H1 (cell line): ENCODE measurements around the gene TRIM14. TPM values are rescaled to one million over a fixed set of nuclear protein-coding genes. Genes with fewer than 3 reads are reported as not detected.

Experiments
- CBX8 ChIP-seq: fragments of 300-800, 300-1000 bp; sonication (generic); IDR thresholded peaks from 2 replicates; pipeline ENCODE4 v1.7.1; 2016; ENCODE audit warnings: low read depth, low read length, borderline replicate concordance
- HDAC6 ChIP-seq: IDR thresholded peaks from one replicate; pipeline ENCODE4 v1.7.1; 2012; ENCODE audit warnings: low read depth, mild to moderate bottlenecking, inconsistent platforms, low read length, moderate library complexity
- RBBP5 ChIP-seq: IDR thresholded peaks from 2 replicates; pipeline ENCODE4 v1.7.1; 2012; ENCODE audit warnings: low read depth, mild to moderate bottlenecking, inconsistent platforms, low read length, moderate library complexity, borderline replicate concordance
- SP1 ChIP-seq: IDR thresholded peaks from 2 replicates; pipeline ENCODE4 v1.6.1; 2011; ENCODE audit warnings: low read depth, low read length
- TAF7 ChIP-seq: optimal IDR thresholded peaks from 2 replicates; pipeline ENCODE3; 2011; ENCODE audit warnings: low read depth, mild to moderate bottlenecking, inconsistent platforms, low read length, moderate library complexity, borderline replicate concordance
- TBP ChIP-seq: IDR thresholded peaks from 2 replicates; pipeline ENCODE4 v1.6.1; 2011; ENCODE audit warnings: low read depth, low read length, improper control_type of control experiment
- TEAD4 ChIP-seq: IDR thresholded peaks from 2 replicates; pipeline ENCODE4 v1.6.1; 2012; ENCODE audit warnings: low read depth, low read length, inconsistent platforms, mixed read lengths
- polyA plus RNA-seq, 7 experiments: library from polyadenylated mRNA; depleted of rRNA in 3 of 7; stranded (reverse) in 5 of 7; unstranded in 2 of 7; fragments of >200 nt in 5 of 7; fragments of 200-250 nt in 2 of 7; gene quantifications; 1 replicate in 5 of 7; 2 replicates in 1 of 7; 4 replicates in 1 of 7; pipeline versions ENCODE4 v1.2.1 to v1.2.3, GENCODE V29; 2011 to 2013; ENCODE audit warnings: missing spikeins in 2 of 7, mixed read lengths in 2 of 7
- total RNA-seq: library from RNA; stranded (reverse); fragmentation: NEBNext Ultra II Directional; extraction: Animal tissue kit (Norgen Biotek cat#: 25700); gene quantifications from 2 replicates; pipeline ENCODE4 v1.2.1, GENCODE V29; 2021

The TRIM14 gene
- total and polyA plus RNA-seq, 2 of the 8 experiments (the other 6 are each of a cell fraction or from before 2014, with no cell fraction given) = 9.2 to 19.4 TPM

DNA sequence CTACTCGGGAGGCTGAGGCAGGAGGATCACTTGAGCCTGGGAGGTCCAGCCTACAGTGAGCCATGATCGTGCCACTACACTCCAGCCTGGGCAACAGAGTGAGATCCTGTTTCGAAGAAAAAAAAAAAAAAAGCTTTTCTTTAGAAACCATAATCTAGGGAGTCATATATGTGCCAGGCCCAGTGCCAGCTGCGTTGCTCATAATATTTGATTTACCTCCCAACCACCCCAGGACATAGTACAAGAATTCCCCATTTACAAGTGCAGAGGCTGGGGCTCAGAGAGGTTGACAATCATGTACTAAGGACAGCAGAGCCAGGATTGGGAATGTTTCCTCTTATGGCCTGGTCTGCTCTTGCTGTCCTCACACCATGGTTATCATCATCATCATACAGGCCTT is 25.1 kb upstream of the TRIM14 start (continued):
- TF ChIP-seq RBBP5 = no peak
- TF ChIP-seq SP1 = no peak
- no peak for TF ChIP-seq HDAC6
- no peak for TF ChIP-seq CBX8
- TF ChIP-seq TBP = no peak
- no peak for TF ChIP-seq TAF7
- TF ChIP-seq TEAD4 = no peak
